AG09319 (cell line): ENCODE results near the gene SPNS3.

ENCODE experiments used
- DNase-seq: peaks from one replicate; pipeline ENCODE4 v3.0.0-alpha.2; 2010; ENCODE audit warnings: low read depth; ENCODE audit errors: extremely low read depth
- TF ChIP-seq, protein P1 (sequence below): IDR thresholded peaks from 2 replicates; pipeline ENCODE4 v1.5.1; 2011; ENCODE audit warnings: low read depth, mild to moderate bottlenecking, inconsistent platforms, low read length, moderate library complexity

SPNS3 gene

DNA sequence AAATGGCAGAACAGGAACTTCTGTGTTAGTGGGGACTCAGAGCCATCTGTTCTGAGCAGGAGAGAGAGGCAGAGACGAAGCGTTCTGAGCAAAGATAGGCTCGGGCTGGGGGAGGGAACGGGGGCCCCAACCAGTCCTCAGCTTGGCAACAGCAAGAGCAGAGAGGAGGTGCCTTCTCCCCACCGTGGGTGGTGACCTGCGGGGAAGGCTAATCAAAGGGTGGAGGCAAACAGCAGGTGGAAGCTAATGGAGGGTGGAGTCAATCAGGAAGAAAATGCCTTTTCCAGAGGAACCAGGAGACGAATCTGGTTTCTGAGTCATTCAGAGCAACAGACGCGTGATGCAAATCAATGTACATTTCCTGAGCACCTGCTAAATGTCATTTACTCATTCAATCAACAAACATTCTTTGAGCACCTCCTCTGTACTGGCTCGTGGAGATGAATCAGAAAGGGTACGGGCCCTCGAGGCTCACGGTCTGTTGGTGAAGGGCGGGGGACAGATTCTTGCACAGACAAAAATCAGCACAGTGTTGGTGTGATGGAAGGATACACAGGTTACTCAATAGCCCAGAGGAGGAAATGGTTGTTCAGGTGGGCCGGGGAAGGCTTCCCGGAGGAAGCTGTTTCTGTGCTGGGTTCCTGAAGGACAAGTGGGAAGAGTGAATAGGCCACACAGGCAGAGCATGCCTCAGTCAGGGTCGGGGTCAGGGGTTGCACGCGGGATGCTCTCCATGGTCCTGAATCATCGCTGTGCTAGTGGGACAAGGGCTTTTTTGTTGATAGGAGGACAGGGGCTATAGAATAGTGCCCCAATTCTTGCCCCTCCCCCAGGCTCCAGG is 59.2 kb downstream of the SPNS3 start:
- TF ChIP-seq, protein P1, sequence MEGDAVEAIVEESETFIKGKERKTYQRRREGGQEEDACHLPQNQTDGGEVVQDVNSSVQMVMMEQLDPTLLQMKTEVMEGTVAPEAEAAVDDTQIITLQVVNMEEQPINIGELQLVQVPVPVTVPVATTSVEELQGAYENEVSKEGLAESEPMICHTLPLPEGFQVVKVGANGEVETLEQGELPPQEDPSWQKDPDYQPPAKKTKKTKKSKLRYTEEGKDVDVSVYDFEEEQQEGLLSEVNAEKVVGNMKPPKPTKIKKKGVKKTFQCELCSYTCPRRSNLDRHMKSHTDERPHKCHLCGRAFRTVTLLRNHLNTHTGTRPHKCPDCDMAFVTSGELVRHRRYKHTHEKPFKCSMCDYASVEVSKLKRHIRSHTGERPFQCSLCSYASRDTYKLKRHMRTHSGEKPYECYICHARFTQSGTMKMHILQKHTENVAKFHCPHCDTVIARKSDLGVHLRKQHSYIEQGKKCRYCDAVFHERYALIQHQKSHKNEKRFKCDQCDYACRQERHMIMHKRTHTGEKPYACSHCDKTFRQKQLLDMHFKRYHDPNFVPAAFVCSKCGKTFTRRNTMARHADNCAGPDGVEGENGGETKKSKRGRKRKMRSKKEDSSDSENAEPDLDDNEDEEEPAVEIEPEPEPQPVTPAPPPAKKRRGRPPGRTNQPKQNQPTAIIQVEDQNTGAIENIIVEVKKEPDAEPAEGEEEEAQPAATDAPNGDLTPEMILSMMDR: no peak
- no peak for DNase-seq

DNA sequence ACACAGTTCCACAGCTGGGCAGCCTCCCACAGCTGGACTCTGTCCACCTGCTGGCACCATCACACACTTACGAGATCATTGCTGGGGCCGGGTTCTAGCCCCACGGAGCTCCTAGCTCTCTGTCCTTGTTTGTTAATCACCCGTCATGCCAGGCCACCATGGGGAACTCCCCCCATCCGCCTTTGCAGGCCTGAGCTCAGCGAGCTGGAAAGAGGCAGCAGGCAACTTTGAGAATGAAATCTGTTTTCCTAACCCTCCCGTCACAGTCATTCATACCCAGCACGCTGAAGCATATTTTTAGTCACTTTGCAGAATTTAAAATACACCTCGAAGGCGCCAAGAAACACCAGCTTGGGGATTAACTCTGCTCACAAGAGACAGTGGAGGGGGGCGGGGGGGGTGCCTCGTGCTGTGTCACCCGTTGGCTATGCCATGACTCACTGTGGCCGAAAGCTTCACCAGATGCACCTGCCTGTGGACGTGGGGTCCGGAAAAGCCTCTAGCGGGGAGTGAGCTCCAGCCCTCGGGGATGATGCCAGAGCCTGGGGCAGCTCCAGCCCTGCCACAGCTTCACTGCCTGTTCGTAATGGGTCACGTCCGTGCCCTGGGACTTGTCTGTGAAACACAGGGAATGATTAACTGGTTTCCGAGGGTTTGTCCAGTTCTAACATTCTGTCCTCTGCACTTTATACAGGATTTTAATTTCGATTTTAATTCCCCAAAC is 63.5 kb downstream of the SPNS3 start:
- TF ChIP-seq, protein P1: no peak
- DNase-seq: no peak

DNA sequence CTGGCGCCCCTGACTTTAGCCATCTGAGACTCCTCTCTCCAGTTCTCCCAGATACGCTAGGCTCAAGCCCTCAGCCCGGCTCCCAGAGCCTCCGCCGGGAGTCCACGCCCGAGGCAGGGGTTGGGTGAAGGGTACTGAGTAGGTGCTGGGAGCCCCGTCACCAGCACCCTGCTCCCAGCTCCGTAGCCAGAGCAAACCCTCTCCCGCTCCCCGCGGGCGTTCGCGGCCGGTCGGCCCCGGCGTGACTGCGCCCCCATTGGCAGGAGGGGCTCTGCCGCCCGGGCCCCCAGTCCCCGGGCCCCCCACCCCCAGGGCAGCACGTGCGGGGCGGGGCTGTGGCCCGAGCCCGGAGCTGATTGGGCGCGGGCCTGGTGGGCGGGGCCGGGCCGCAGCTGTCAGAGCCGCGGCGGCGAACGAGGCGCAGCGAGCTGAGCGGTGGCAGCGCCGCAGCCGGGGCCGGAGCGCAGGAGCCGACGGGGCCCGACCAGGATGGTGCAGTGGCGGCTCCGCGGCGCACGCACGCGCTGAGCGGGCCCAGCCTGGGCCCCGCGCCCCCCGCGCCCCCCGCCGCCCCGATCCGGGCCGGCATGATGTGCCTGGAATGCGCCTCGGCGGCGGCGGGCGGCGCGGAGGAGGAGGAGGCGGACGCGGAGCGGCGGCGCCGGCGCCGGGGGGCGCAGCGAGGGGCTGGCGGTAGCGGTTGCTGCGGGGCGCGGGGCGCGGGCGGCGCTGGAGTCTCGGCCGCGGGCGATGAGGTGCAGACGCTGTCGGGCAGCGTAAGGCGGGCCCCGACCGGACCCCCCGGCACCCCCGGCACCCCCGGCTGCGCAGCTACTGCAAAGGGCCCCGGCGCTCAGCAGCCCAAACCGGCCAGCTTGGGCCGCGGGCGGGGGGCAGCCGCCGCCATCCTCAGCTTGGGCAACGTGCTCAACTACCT is 65.0 kb downstream of the SPNS3 start, which contains the start of gene SPNS2:
Gene SPNS2, plus strand, starts transcription at position 421 of the 937 bp plus-strand sequence. Its CDS starts 167 bp downstream, at position 588.
- no peak for DNase-seq
- TF ChIP-seq, protein P1: no peak

DNA sequence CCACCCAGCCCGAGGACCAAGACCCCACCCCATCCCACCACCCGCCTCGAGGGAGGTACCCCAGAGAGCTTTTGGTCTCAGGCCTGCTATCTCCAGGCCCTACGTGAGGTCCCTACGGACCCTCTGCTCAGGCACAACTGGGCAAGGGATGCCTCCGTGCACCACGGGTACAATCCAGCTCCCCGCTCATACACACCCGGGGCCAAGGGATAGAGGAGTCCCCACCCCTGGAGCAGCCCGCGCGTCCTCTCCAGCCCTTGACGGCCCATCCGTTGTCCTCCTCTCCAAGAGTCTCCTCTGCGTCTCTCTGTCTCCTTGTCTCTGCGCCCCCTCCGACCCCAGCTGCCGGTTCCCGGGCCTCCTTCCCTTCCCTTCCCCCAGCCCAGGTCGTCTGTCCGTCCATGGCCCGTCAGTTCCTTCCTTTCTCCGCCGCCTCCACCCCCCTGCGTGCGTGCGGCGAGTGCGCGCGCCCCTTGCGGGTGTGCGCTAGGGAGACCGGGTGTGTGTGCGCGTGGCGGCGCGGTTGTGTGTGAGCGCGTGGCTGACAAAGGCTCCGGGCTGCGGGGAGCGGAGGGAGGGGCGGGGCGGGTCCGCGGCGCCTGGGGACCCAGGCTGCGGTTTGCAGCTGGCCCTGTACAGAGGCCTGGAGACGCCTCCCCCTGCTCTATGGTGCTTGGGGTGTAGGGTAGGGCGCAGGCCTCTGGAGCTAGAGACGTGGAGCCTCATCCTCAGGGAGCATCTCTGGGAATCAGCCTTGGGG is 65.9 kb downstream of the SPNS3 start:
- no peak for DNase-seq
- TF ChIP-seq, protein P1: no peak

DNA sequence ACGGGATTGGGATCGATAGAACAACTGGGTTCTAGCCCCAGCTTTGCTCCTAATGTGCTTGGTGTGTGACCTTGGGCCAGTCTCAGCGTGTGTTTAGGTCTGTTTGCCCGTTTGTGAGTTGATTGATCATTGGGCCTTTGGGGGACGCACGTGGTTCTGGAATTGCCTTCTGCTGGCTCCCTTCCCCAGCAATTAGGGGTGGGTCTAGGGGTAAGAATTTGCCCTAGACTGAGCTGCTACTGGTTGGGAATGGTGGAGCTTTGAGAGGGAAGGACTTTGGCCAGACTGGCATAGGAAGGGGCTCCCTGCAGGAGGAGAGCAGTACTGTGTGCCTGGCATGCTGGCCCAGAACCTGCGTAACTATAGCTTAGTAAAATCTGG is 66.4 kb downstream of the SPNS3 start:
- TF ChIP-seq, protein P1: no peak
- no peak for DNase-seq

DNA sequence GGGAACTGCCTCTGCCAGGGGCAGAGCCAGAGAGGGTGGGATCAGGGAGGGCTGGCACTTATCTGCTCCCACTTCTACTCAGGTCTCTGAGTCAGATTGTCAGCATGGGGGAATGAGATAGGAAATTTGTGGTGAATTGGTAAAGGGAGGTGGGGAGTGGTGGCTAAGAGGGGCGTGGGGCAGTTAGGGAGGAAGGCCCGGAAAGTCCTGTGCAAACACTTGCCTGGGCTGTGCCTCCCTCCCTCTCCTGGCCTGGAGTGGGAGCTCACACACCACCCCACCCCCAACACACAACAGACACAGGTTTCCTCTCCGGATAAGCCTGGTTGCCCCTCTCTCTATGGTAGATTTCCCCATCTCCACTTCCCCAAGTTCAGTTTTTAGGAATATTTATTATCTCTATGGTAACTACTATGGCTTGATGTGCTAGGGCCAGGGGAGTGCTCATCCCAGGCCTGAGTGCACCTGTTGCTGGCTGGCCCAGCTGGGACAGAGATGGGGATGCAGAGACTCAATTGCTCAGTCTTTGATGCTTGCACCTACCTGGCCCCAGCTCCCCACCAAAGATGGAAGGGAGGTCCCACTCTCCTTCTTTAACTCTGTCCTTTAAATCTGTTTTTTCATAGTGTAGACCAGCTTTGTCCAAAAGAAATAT is 67.7 kb downstream of the SPNS3 start:
- TF ChIP-seq, protein P1: no peak
- no peak for DNase-seq
